ENCODE measurements around the gene DOHH.

DNA sequence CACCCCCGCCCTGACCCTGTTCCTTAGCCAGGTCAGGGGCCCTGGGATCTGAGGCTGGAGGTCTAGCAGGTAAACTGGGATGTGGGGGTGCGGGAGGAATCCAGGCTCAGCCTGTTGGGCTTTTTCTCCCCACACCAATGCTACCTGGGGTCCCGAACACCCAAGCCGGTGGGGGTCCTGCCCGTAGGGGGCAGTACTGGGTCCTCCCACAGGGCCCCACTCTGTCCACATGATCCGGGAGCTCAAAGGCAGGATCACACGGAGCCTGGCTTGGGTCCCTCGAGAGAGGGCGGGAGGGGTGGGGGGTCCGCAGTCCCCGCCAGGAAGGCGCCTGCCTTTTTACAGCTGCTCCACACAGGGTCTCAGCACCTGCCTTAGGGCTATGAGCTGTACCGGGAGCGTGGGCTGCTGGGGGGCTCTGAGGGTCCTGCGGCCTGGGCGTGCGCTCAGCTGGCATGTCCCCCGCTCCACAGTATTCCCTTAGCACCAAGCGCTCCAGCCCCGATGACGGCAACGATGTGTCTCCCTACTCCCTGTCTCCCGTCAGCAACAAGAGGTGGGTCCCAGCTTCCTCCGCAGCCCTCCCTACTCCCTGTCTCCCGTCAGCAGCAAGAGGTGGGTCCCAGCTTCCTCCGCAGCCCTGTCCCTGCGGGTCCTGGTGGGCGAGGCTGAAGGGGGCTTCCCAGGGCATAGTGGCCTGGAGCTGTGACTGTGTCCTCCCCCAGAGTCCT is 26.2 kb upstream of the DOHH start:
- TF ChIP-seq CTCF (IDR thresholded peaks at IDR 0.05) (no peak), POLR2A (IDR thresholded peaks at IDR 0.05; ENCODE audit: low read depth) (no peak)

Measured in esophagus muscularis mucosa (tissue), 3 donors.